ENCODE results near the gene GEMIN8.

GEMIN8 gene

GRCh38 chrX:14006540-14006939 lies 23.2 kb downstream of the GEMIN8 start:
- H3K9me3 ChIP-seq, result no peaks in the 10 kb centered on the region
- DNase-seq (ENCODE audit: low spot score in 2 of 2), result no peak
- H3K36me3 ChIP-seq (replicated peaks), result no peaks in the 10 kb centered on the region
- no peaks in the 10 kb centered on the region for H3K4me1 ChIP-seq
- H3K27me3 ChIP-seq (ENCODE audit: low read depth), result no peaks in the 10 kb centered on the region
- H3K4me3 ChIP-seq, result no peak overlapping the region
- in situ Hi-C loops (cut with MboI; ENCODE audit: low sequenced_read_pairs), result no loop called here

- H3K36me3 ChIP-seq (replicated peaks), result no peaks in the 10 kb centered on the region
- H3K27me3 ChIP-seq (ENCODE audit: low read depth), result no peaks in the 10 kb centered on the region
- no peaks in the 10 kb centered on the region for H3K9me3 ChIP-seq
- in situ Hi-C loops (cut with MboI; ENCODE audit: low sequenced_read_pairs), result no loop called here
- H3K4me1 ChIP-seq, result no peaks in the 10 kb centered on the region
- no peak for DNase-seq (ENCODE audit: low spot score in 2 of 2)
- H3K4me3 ChIP-seq, result no peak overlapping the region
Measured at GRCh38 chrX:14003876-14004425, 25.7 kb downstream of the GEMIN8 start.

- Histone ChIP-seq H3K36me3 (replicated peaks) (no peaks in the 10 kb centered on the region), H3K4me3 (no peak overlapping the region), H3K9me3 (no peaks in the 10 kb centered on the region), H3K4me1 (no peaks in the 10 kb centered on the region), H3K27me3 (ENCODE audit: low read depth) (no peaks in the 10 kb centered on the region)
- DNase-seq (ENCODE audit: low spot score in 2 of 2), result no peak
- in situ Hi-C loops (cut with MboI; ENCODE audit: low sequenced_read_pairs), result no loop called here
Measured at GRCh38 chrX:14003028-14003427, 26.7 kb downstream of the GEMIN8 start.

GRCh38 chrX:13996650-13997049 lies 33.0 kb downstream of the GEMIN8 start:
- Histone ChIP-seq H3K9me3 (no peaks in the 10 kb centered on the region), H3K27me3 (ENCODE audit: low read depth) (no peaks in the 10 kb centered on the region), H3K4me1 (no peaks in the 10 kb centered on the region), H3K4me3 (no peak overlapping the region), H3K36me3 (replicated peaks) (no peaks in the 10 kb centered on the region)
- in situ Hi-C loops (cut with MboI; ENCODE audit: low sequenced_read_pairs), result no loop called here
- DNase-seq (ENCODE audit: low spot score in 2 of 2), result no peak

GRCh38 chrX:13994536-13995080 lies 35.1 kb downstream of the GEMIN8 start:
- no peaks in the 10 kb centered on the region for H3K9me3 ChIP-seq
- H3K4me1 ChIP-seq, result no peaks in the 10 kb centered on the region
- H3K4me3 ChIP-seq, result no peak overlapping the region
- no peaks in the 10 kb centered on the region for H3K36me3 ChIP-seq (replicated peaks)
- no peaks in the 10 kb centered on the region for H3K27me3 ChIP-seq (ENCODE audit: low read depth)
- in situ Hi-C loops (cut with MboI; ENCODE audit: low sequenced_read_pairs), result no loop called here
- no peak for DNase-seq (ENCODE audit: low spot score in 2 of 2)

- H3K4me3 ChIP-seq, result no peak overlapping the region
- no peaks in the 10 kb centered on the region for H3K9me3 ChIP-seq
- in situ Hi-C loops (cut with MboI; ENCODE audit: low sequenced_read_pairs), result no loop called here
- no peaks in the 10 kb centered on the region for H3K27me3 ChIP-seq (ENCODE audit: low read depth)
- no peaks in the 10 kb centered on the region for H3K4me1 ChIP-seq
- H3K36me3 ChIP-seq (replicated peaks), result no peaks in the 10 kb centered on the region
- DNase-seq (ENCODE audit: low spot score in 2 of 2), result no peak
Measured at GRCh38 chrX:13994104-13994503, 35.6 kb downstream of the GEMIN8 start.

GRCh38 chrX:13990126-13990800 lies 39.4 kb downstream of the GEMIN8 start:
- H3K4me3 ChIP-seq, result no peak overlapping the region
- H3K27me3 ChIP-seq (ENCODE audit: low read depth), result no peaks in the 10 kb centered on the region
- no peaks in the 10 kb centered on the region for H3K9me3 ChIP-seq
- in situ Hi-C loops (cut with MboI; ENCODE audit: low sequenced_read_pairs), result no loop called here
- H3K36me3 ChIP-seq (replicated peaks), result no peaks in the 10 kb centered on the region
- H3K4me1 ChIP-seq, result no peaks in the 10 kb centered on the region
- no peak for DNase-seq (ENCODE audit: low spot score in 2 of 2)

GRCh38 chrX:13985697-13986435 lies 43.8 kb downstream of the GEMIN8 start:
- H3K9me3 ChIP-seq, result no peaks in the 10 kb centered on the region
- no peaks in the 10 kb centered on the region for H3K4me1 ChIP-seq
- H3K36me3 ChIP-seq (replicated peaks), result no peaks in the 10 kb centered on the region
- in situ Hi-C loops (cut with MboI; ENCODE audit: low sequenced_read_pairs), result no loop called here
- DNase-seq (ENCODE audit: low spot score in 2 of 2), result no peak
- no peaks in the 10 kb centered on the region for H3K27me3 ChIP-seq (ENCODE audit: low read depth)
- no peak overlapping the region for H3K4me3 ChIP-seq

- no peak overlapping the region for H3K4me3 ChIP-seq
- no peaks in the 10 kb centered on the region for H3K27me3 ChIP-seq (ENCODE audit: low read depth)
Measured at GRCh38 chrX:13983734-13984133, 46.0 kb downstream of the GEMIN8 start.

GRCh38 chrX:13968198-13968597 lies 61.5 kb downstream of the GEMIN8 start:
- DNase-seq (ENCODE audit: low spot score in 2 of 2), result no peak
- H3K27me3 ChIP-seq (ENCODE audit: low read depth), result no peaks in the 10 kb centered on the region
- in situ Hi-C loops (cut with MboI; ENCODE audit: low sequenced_read_pairs), result no loop called here
- H3K4me1 ChIP-seq, result no peaks in the 10 kb centered on the region
- no peaks in the 10 kb centered on the region for H3K9me3 ChIP-seq
- no peak overlapping the region for H3K4me3 ChIP-seq
- no peaks in the 10 kb centered on the region for H3K36me3 ChIP-seq (replicated peaks)

More at GRCh38 chrX:13983734-13984133, 46.0 kb downstream of the GEMIN8 start:
- Histone ChIP-seq H3K36me3 (replicated peaks) (no peaks in the 10 kb centered on the region), H3K4me1 (no peaks in the 10 kb centered on the region), H3K9me3 (no peaks in the 10 kb centered on the region)
- DNase-seq (ENCODE audit: low spot score in 2 of 2), result no peak
- in situ Hi-C loops (cut with MboI; ENCODE audit: low sequenced_read_pairs), result no loop called here

GRCh38 chrX:13967636-13968035 lies 62.1 kb downstream of the GEMIN8 start:
- H3K9me3 ChIP-seq, result no peaks in the 10 kb centered on the region
- no peaks in the 10 kb centered on the region for H3K4me1 ChIP-seq
- no peaks in the 10 kb centered on the region for H3K36me3 ChIP-seq (replicated peaks)
- H3K4me3 ChIP-seq, result no peak overlapping the region
- no peaks in the 10 kb centered on the region for H3K27me3 ChIP-seq (ENCODE audit: low read depth)
- in situ Hi-C loops (cut with MboI; ENCODE audit: low sequenced_read_pairs), result no loop called here
- no peak for DNase-seq (ENCODE audit: low spot score in 2 of 2)

- no peak for DNase-seq (ENCODE audit: low spot score in 2 of 2)
- in situ Hi-C loops (cut with MboI; ENCODE audit: low sequenced_read_pairs), result no loop called here
- Histone ChIP-seq H3K4me1 (no peaks in the 10 kb centered on the region), H3K36me3 (replicated peaks) (no peaks in the 10 kb centered on the region), H3K4me3 (no peak overlapping the region), H3K9me3 (no peaks in the 10 kb centered on the region), H3K27me3 (ENCODE audit: low read depth) (no peaks in the 10 kb centered on the region)
Measured at GRCh38 chrX:13966793-13967125, 62.9 kb downstream of the GEMIN8 start.

GRCh38 chrX:13966071-13966792 lies 63.5 kb downstream of the GEMIN8 start:
- in situ Hi-C loops (cut with MboI; ENCODE audit: low sequenced_read_pairs), result no loop called here
- no peak for DNase-seq (ENCODE audit: low spot score in 2 of 2)
- no peaks in the 10 kb centered on the region for H3K36me3 ChIP-seq (replicated peaks)
- H3K27me3 ChIP-seq (ENCODE audit: low read depth), result no peaks in the 10 kb centered on the region
- no peaks in the 10 kb centered on the region for H3K9me3 ChIP-seq
- H3K4me3 ChIP-seq, result no peak overlapping the region
- H3K4me1 ChIP-seq, result no peaks in the 10 kb centered on the region

GRCh38 chrX:13965531-13965930 lies 64.2 kb downstream of the GEMIN8 start:
- Histone ChIP-seq H3K4me3 (no peak overlapping the region), H3K36me3 (replicated peaks) (no peaks in the 10 kb centered on the region), H3K9me3 (no peaks in the 10 kb centered on the region), H3K4me1 (no peaks in the 10 kb centered on the region), H3K27me3 (ENCODE audit: low read depth) (no peaks in the 10 kb centered on the region)
- DNase-seq (ENCODE audit: low spot score in 2 of 2), result no peak
- in situ Hi-C loops (cut with MboI; ENCODE audit: low sequenced_read_pairs), result no loop called here

All from HAP-1 (cell line).